GM13977 (cell line): ENCODE measurements around the gene SRGN.
"Not testable (repeated sequence)": the region's sequence is repeated elsewhere in the genome, so short reads cannot be mapped to it uniquely, and the experiment has no call there.

Experiments used
- DNase-seq: peaks from one replicate; pipeline ENCODE4 v3.0.0; 2012; ENCODE audit warnings: low spot score
- in situ Hi-C: fragments of 300-500 bp; cut with MboI; formaldehyde crosslinking; loops from one replicate; pipeline ENCODE4 v1.12.0; 2022; ENCODE audit warnings: low sequenced_read_pairs, low pct_unique_long_range_greater_than_20kb, mixed read lengths, inconsistent platforms; ENCODE audit not compliant: unreplicated experiment
- TF ChIP-seq, protein P1 (sequence below): IDR thresholded peaks from 2 replicates; pipeline ENCODE4 v1.5.1; 2012; ENCODE audit warnings: mild to moderate bottlenecking, control low read depth; ENCODE audit not compliant: insufficient read depth; ENCODE audit errors: extremely low read depth, missing control alignments

Gene SRGN, protein sequence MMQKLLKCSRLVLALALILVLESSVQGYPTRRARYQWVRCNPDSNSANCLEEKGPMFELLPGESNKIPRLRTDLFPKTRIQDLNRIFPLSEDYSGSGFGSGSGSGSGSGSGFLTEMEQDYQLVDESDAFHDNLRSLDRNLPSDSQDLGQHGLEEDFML

DNA sequence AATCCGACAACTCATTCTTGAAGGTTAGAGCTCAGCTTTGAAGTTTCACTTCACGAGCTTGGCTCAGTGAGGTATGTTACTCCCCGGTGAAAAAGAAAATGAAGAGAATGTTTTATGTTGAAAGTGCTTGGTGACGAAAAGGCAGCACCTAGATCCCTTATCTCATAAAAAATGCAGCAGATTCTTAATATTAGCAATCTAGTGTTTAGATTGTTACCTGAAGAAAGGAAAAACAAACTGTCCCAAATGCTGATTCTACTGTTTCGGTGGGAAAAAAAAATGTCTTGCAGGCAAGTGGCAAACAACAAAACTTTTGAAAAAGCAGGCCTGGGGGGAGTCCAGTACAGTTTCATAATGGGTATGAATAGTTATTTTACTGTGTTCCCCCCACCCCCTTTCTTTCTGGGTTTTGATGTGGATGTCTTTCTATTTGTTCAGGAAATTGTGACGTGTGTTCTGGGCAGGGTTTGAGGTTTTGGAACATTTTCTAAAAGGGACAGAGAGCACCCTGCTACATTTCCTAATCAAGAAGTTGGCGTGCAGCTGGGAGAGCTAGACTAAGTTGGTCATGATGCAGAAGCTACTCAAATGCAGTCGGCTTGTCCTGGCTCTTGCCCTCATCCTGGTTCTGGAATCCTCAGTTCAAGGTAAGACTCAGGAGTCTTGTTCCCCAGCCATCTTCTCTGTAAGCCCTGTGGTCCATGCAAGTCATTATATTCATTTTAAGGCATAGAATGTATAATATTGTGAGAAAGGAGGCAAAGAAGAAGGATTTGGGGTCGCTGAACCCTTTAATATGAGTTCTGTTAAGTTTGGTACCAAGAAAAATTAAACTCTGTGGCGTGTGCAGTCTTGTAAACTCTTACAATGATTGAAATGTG, at the start of gene SRGN:
SRGN (plus strand) TSS at position 514 of the 881 bp plus-strand sequence; CDS start at position 569, 55 bp downstream.
- TF ChIP-seq, protein P1, sequence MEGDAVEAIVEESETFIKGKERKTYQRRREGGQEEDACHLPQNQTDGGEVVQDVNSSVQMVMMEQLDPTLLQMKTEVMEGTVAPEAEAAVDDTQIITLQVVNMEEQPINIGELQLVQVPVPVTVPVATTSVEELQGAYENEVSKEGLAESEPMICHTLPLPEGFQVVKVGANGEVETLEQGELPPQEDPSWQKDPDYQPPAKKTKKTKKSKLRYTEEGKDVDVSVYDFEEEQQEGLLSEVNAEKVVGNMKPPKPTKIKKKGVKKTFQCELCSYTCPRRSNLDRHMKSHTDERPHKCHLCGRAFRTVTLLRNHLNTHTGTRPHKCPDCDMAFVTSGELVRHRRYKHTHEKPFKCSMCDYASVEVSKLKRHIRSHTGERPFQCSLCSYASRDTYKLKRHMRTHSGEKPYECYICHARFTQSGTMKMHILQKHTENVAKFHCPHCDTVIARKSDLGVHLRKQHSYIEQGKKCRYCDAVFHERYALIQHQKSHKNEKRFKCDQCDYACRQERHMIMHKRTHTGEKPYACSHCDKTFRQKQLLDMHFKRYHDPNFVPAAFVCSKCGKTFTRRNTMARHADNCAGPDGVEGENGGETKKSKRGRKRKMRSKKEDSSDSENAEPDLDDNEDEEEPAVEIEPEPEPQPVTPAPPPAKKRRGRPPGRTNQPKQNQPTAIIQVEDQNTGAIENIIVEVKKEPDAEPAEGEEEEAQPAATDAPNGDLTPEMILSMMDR, result no peak
- peak; percentile 72 for DNase-seq
- in situ Hi-C loops, result no loop called here

DNA sequence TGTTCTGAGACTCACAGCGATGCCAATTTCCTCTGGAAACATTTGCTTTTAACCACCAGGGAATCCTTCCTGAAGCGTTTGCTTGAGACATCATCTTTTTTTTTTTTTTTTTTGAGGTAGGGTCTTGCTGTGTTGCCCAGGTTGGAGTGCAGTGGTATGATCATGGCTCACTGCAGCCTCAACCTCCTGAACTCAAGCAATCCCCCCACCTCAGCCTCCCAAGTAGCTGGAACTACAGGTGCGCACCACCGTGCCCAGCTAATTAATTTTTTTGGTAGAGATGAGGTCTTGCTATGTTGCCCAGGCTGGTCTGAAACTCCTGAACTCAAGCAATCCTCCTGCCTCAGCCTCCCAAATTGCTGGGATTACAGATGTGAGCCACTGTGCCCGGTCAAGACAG, 47.0 kb upstream of the SRGN start:
- in situ Hi-C loops, result not testable (repeated sequence)

DNA sequence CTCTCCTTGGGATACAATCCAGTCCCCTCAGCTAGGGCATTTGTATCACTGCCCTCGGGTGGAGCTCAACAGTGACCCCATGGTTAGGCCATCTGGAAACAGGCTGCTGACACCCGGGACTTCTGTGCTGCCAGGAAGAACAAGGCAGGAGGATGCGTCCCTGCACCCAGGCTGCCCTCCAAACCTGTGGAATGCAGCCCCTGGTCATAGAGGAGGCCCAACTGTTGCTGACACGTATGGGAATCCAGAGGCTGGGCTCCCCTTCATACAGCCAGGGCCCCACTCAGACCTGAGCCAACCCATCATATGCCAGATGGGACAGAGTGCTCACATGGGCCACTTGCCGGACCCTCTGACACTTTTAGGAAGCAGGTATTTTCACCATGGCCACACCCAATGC, 45.5 kb upstream of the SRGN start:
- no peak for DNase-seq
- TF ChIP-seq, protein P1, result no peak
- in situ Hi-C loops, result no loop called here

More for the DNA sequence above, 47.0 kb upstream of the SRGN start:
- DNase-seq, result not testable (repeated sequence)

DNA sequence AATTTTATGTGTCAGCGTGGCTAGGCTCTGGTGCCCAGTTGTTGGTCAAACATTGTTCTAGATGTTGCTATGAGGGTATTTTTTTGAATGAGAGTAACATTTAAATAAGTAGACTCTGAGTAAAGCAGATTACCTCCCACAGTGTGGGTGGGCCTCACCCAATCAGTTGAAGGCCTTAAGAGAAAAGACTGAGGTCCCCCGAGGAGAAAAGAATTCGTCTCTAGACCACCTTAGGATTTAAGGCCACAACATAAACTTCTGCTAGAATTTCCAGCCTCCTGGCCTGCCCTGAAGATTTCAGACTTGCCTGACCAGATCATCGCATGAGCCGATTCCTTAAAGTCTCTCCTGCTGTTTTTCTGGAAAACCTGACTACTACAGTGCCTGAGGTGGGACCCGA, 45.1 kb upstream of the SRGN start:
- no peak for DNase-seq
- TF ChIP-seq, protein P1, result no peak
- in situ Hi-C loops, result no loop called here

DNA sequence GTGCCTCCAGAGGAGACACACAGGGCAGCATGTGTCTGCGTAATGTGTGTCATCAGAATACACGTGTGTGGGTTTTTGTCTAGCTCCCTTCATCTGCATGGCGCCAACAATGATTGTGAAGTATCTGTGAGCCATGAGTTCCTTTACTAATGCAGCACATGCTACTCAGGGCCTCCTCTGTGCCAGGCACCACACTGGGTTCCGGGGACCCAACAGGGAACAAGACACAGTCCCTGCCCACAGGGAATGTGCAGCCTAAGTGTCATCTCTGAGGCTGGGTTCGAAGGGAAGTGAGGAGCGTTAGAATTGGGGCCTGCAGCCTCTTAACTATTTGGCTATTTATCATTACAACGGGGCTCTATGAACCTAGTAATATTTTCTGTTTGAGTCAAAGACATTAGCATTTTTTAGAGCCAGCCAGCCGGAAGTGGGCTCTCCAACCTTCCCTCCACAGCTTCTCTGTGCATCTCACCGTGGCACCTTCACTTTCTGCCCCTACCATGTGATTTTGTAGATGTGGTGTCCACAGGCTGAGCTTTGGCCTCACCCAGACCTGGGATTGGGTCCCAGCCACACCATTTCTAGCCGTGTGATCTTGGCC, 43.9 kb upstream of the SRGN start:
- TF ChIP-seq, protein P1, result no peak
- in situ Hi-C loops, result no loop called here
- peak; percentile 30 for DNase-seq

DNA sequence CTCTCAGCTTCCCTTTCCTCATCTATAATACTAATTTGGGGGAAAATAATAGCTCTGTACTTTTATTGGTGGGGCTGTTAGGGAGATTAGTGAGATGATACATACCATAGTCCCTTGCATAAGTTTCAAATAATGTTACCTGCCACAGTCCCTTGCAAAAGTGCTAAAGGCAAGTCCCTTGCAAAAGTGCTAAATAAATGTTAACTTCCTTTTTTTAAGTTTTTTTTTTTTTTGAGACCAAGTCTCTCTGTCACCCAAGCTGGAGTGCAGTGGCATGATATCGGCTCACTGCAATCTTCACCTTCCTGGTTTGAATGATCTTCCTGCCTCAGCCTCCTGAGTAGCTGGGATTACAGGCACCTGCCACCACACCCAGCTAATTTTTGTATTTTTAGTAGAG, 43.4 kb upstream of the SRGN start:
- TF ChIP-seq, protein P1, result no peak
- in situ Hi-C loops, result no loop called here
- DNase-seq, result no peak
